NCI-H2196 (cell line): ENCODE data around the gene BICC1.
"Not testable (repeated sequence)": the region's sequence is repeated elsewhere in the genome, so short reads cannot be mapped to it uniquely, and the experiment has no call there.

ENCODE experiments used
- DNase-seq: peaks from one replicate; lab custom pipeline; 2025; ENCODE audit not compliant: unreplicated experiment; lab: John Stamatoyannopoulos, UW

The BICC1 gene

GRCh38 chr10:58843760-58844159, 331.1 kb downstream of the BICC1 start:
- DNase-seq = no peak

GRCh38 chr10:58844680-58845079, 332.0 kb downstream of the BICC1 start:
- DNase-seq = no peak

GRCh38 chr10:58846856-58847255, 334.2 kb downstream of the BICC1 start:
- no peak for DNase-seq

GRCh38 chr10:58851606-58852005, 338.9 kb downstream of the BICC1 start:
- no peak for DNase-seq

- DNase-seq = no peak
Measured at GRCh38 chr10:58853668-58854067, 341.0 kb downstream of the BICC1 start.

GRCh38 chr10:58854811-58855210, 342.1 kb downstream of the BICC1 start:
- no peak for DNase-seq

- DNase-seq = no peak
Measured at GRCh38 chr10:58856508-58857240, 344.0 kb downstream of the BICC1 start.

- DNase-seq = no peak
Measured at GRCh38 chr10:58857251-58857805, 344.7 kb downstream of the BICC1 start.

- DNase-seq = not testable (repeated sequence)
Measured at GRCh38 chr10:58858123-58858522, 345.5 kb downstream of the BICC1 start.

- no peak for DNase-seq
Measured at GRCh38 chr10:58859526-58859925, 346.9 kb downstream of the BICC1 start.

- no peak for DNase-seq
Measured at GRCh38 chr10:58867683-58868082, 355.0 kb downstream of the BICC1 start.

- no peak for DNase-seq
Measured at GRCh38 chr10:58868736-58869435, 356.2 kb downstream of the BICC1 start.

- DNase-seq = no peak
Measured at GRCh38 chr10:58870070-58870469, 357.4 kb downstream of the BICC1 start.

GRCh38 chr10:58873161-58873560, 360.5 kb downstream of the BICC1 start:
- no peak for DNase-seq
